Measurements from ENCODE around the gene SERINC4.
A peak's percentile ranks its signal among the peaks of the same experiment; 100 is the strongest.
"Not testable (repeated sequence)": the region's sequence is repeated elsewhere in the genome, so short reads cannot be mapped to it uniquely, and the experiment has no call there.

The SERINC4 gene

GRCh38 chr15:43799945-43800285, at the start of gene SERINC4:
TSS of gene SERINC4 (minus strand) at chr15:43800220. CDS start at chr15:43799986, 234 bp downstream.
- Histone ChIP-seq H2AFZ (ENCODE audit: low read depth) (peak within 1 kb of the TSS; percentile 63), H3K36me3 (ENCODE audit: insufficient read depth) (no peaks in the 10 kb centered on the region), H3K4me2 (peak within 1 kb of the TSS; percentile 88), H3K27me3 (ENCODE audit: insufficient read depth, low read depth) (no peaks in the 10 kb centered on the region), H3K4me3 (IDR thresholded peaks at IDR 0.05; ENCODE audit: insufficient read depth, low read depth, low read length) (no peak within 1 kb of the TSS), H3K79me2 (ENCODE audit: insufficient read depth, low read depth) (peaks cover 13% of the 10 kb centered on the region; the same call in 1 of the 2 replicates), H3K9ac (peak within 1 kb of the TSS; percentile 55; the same call in 1 of the 2 replicates), H3K4me1 (ENCODE audit: low read depth, poor library complexity, severe bottlenecking) (peaks cover 6% of the 10 kb centered on the region), H4K20me1 (ENCODE audit: insufficient read depth) (no peaks in the 10 kb centered on the region), H3K27ac (no peak within 1 kb of the TSS)
- TF ChIP-seq CTCF (conservative IDR thresholded peaks at IDR 0.05; ENCODE audit: low read depth, low read length) = no peak

GRCh38 chr15:43845421-43845820, 45.4 kb upstream of the SERINC4 start:
- H3K79me2 ChIP-seq (ENCODE audit: insufficient read depth, low read depth) = no peaks in the 10 kb centered on the region
- H3K27ac ChIP-seq = no peak overlapping the region
- H3K27me3 ChIP-seq (ENCODE audit: insufficient read depth, low read depth) = no peaks in the 10 kb centered on the region
- no peak for TF ChIP-seq CTCF (conservative IDR thresholded peaks at IDR 0.05; ENCODE audit: low read depth, low read length)
- H3K4me3 ChIP-seq (IDR thresholded peaks at IDR 0.05; ENCODE audit: insufficient read depth, low read depth, low read length) = no peak overlapping the region
- no peak overlapping the region for H3K4me2 ChIP-seq
- no peaks in the 10 kb centered on the region for H4K20me1 ChIP-seq (ENCODE audit: insufficient read depth)
- H2AFZ ChIP-seq (ENCODE audit: low read depth) = no peak overlapping the region
- H3K9ac ChIP-seq = no peak overlapping the region
- H3K36me3 ChIP-seq (ENCODE audit: insufficient read depth) = peaks cover 11% of the 10 kb centered on the region
- H3K4me1 ChIP-seq (ENCODE audit: low read depth, poor library complexity, severe bottlenecking) = no peaks in the 10 kb centered on the region

GRCh38 chr15:43832485-43832884, 32.5 kb upstream of the SERINC4 start:
- Histone ChIP-seq H3K79me2 (ENCODE audit: insufficient read depth, low read depth) (peaks cover 67% of the 10 kb centered on the region), H3K36me3 (ENCODE audit: insufficient read depth) (peaks cover 11% of the 10 kb centered on the region; the same call in 1 of the 2 replicates), H3K4me1 (ENCODE audit: low read depth, poor library complexity, severe bottlenecking) (peaks cover 29% of the 10 kb centered on the region)
- not testable (repeated sequence) for H4K20me1 ChIP-seq (ENCODE audit: insufficient read depth); H3K9ac ChIP-seq; H3K27ac ChIP-seq; H3K4me3 ChIP-seq (IDR thresholded peaks at IDR 0.05; ENCODE audit: insufficient read depth, low read depth, low read length); H2AFZ ChIP-seq (ENCODE audit: low read depth); H3K27me3 ChIP-seq (ENCODE audit: insufficient read depth, low read depth); H3K4me2 ChIP-seq

DNA sequence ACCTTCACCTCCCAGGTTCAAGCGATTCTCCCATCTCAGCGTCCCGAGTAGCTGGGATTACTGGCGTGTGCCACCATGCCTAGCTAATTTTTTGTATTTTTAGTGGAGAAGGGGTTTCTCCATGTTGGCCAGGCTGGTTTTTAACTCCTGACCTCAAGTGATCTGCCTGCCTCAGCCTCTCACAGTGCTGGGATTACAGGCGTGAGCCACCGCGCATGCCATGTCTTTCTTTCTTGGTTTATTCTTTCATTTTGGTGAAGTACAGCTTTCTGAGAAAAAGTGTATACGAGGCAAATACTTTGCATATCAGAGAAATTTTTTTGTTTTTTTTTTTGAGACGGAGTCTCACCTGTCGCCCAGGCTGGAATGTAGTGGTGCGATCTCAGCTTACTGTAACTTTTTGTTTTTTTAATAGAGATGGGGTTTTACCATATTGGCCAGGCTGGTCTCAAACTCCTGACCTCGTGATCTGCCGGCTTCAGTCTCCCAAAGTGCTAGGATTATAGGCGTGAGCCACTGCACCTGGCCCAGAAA, 31.6 kb upstream of the SERINC4 start:
- peaks cover 30% of the 10 kb centered on the region for H3K4me1 ChIP-seq (ENCODE audit: low read depth, poor library complexity, severe bottlenecking)
- H3K27me3 ChIP-seq (ENCODE audit: insufficient read depth, low read depth); H4K20me1 ChIP-seq (ENCODE audit: insufficient read depth); H3K27ac ChIP-seq; H3K4me2 ChIP-seq; H2AFZ ChIP-seq (ENCODE audit: low read depth); H3K9ac ChIP-seq; H3K4me3 ChIP-seq (IDR thresholded peaks at IDR 0.05; ENCODE audit: insufficient read depth, low read depth, low read length): not testable (repeated sequence)
- H3K79me2 ChIP-seq (ENCODE audit: insufficient read depth, low read depth) = peaks cover 76% of the 10 kb centered on the region
- H3K36me3 ChIP-seq (ENCODE audit: insufficient read depth) = peaks cover 11% of the 10 kb centered on the region; the same call in 1 of the 2 replicates

DNA sequence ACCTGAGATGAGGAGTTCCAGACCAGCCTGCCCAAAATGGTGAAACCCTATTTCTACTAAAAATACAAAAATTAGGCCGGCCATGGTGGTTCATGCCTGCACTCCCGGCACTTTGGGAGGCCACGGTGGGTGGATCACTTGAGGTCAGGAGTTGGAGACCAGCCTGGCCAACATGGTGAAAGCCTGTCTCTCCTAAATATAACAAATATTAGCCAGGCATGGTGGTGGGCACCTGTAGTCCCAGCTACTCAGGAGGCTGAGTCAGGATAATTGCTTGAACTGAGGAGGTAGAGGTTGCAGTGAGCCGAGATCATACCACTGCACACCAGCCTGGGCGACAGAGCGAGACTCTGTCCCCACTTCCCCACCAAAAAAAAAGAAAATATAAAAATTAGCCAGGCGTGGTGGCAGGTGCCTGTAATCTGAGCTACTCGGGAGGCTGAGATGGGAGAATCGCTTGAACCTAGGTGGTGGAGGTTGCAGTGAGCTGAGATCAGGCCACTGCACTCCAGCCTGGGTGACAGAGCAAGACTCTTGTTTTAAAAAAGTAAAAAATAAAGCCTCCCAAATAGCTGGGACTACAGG, 30.8 kb upstream of the SERINC4 start:
- not testable (repeated sequence) for H3K4me3 ChIP-seq (IDR thresholded peaks at IDR 0.05; ENCODE audit: insufficient read depth, low read depth, low read length); H4K20me1 ChIP-seq (ENCODE audit: insufficient read depth); H2AFZ ChIP-seq (ENCODE audit: low read depth); H3K4me2 ChIP-seq; H3K27ac ChIP-seq; H3K9ac ChIP-seq; H3K27me3 ChIP-seq (ENCODE audit: insufficient read depth, low read depth)
- Histone ChIP-seq H3K36me3 (ENCODE audit: insufficient read depth) (peaks cover 11% of the 10 kb centered on the region; the same call in 1 of the 2 replicates), H3K4me1 (ENCODE audit: low read depth, poor library complexity, severe bottlenecking) (peaks cover 38% of the 10 kb centered on the region), H3K79me2 (ENCODE audit: insufficient read depth, low read depth) (peaks cover 84% of the 10 kb centered on the region)

- Histone ChIP-seq H3K4me1 (ENCODE audit: low read depth, poor library complexity, severe bottlenecking) (peaks cover 39% of the 10 kb centered on the region), H3K36me3 (ENCODE audit: insufficient read depth) (peaks cover 11% of the 10 kb centered on the region; the same call in 1 of the 2 replicates), H3K79me2 (ENCODE audit: insufficient read depth, low read depth) (peaks cover 89% of the 10 kb centered on the region)
- H2AFZ ChIP-seq (ENCODE audit: low read depth); H3K9ac ChIP-seq; H3K27me3 ChIP-seq (ENCODE audit: insufficient read depth, low read depth); H3K4me3 ChIP-seq (IDR thresholded peaks at IDR 0.05; ENCODE audit: insufficient read depth, low read depth, low read length); H4K20me1 ChIP-seq (ENCODE audit: insufficient read depth); H3K4me2 ChIP-seq; H3K27ac ChIP-seq: not testable (repeated sequence)
Measured at GRCh38 chr15:43829951-43830540, 30.0 kb upstream of the SERINC4 start.
